Breast epithelium (tissue), 3 donors: Measurements from ENCODE around the gene ITIH5.

Experiments
- POLR2AphosphoS5 ChIP-seq, 3 donors: sonication (generic); formaldehyde crosslinking; IDR thresholded peaks; one replicate each; pipeline ENCODE4 v1.6.1; 2017; ENCODE audit warnings: antibody characterized with exemption in 3 of 3
- TF ChIP-seq, protein P1 (sequence below), 3 donors: fragments of 450-650 bp; IDR thresholded peaks; one replicate each; pipeline ENCODE4 v1.5.1; 2016 to 2017; ENCODE audit warnings: antibody characterized with exemption in 3 of 3, mild to moderate bottlenecking in 3 of 3, moderate library complexity in 3 of 3

DNA sequence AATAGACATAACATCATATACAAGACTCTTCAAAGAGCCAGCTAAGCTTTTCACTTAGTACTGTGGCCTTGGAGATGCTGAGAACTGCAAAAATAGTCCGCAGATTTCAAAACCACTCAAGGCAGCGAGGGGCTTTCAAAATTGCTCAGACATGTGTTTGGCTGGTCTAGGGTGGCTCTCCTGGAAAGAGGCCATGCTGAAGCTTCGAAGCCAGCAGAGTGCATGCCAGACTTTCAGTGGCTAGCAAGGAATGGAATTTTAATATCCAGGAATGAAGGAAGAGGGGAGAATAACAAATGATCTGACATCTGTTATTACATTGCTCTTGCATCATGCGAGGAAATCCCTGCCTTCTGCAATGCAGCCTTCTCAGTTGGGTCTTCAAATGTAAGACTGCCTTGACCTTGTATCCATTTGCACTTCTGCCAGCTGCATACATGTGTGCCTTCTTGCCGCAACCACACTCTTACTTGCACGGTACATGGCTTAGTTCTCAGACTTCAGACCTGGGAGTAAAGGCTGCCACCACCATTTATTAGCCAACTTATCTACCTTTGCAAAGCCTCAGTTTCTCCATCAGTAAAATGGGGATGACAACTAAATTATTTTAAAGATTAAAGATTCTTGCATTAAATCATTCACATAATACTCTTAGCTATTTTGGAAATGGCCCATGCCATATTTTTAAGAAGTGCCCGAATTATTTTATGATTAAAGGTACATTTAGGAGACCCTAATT is 55.9 kb downstream of the ITIH5 start:
- TF ChIP-seq, protein P1, sequence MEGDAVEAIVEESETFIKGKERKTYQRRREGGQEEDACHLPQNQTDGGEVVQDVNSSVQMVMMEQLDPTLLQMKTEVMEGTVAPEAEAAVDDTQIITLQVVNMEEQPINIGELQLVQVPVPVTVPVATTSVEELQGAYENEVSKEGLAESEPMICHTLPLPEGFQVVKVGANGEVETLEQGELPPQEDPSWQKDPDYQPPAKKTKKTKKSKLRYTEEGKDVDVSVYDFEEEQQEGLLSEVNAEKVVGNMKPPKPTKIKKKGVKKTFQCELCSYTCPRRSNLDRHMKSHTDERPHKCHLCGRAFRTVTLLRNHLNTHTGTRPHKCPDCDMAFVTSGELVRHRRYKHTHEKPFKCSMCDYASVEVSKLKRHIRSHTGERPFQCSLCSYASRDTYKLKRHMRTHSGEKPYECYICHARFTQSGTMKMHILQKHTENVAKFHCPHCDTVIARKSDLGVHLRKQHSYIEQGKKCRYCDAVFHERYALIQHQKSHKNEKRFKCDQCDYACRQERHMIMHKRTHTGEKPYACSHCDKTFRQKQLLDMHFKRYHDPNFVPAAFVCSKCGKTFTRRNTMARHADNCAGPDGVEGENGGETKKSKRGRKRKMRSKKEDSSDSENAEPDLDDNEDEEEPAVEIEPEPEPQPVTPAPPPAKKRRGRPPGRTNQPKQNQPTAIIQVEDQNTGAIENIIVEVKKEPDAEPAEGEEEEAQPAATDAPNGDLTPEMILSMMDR (IDR thresholded peaks at IDR 0.05): no peak
- peak in 2 of 3 donors; percentile 66 to 68 for TF ChIP-seq POLR2AphosphoS5 (IDR thresholded peaks at IDR 0.05)
